Activated B cell treated with CpG ODN at 0.5 μM for 24 hours (primary cell): ENCODE results near the gene SRCAP. TPM values are rescaled to one million over a fixed set of nuclear protein-coding genes. Genes with fewer than 3 reads are reported as not detected.

Experiments used
- ATAC-seq: fragments of 200-7000 bp; cut with Tn5 transposase; one replicate; pipeline ENCODE4 v1.10.0; 2021; ENCODE audit warnings: low read depth, mild to moderate bottlenecking, moderate library complexity
- CTCF ChIA-PET: fragments of 350-600 bp; sonication (Branson Sonifier 250); formaldehyde crosslinking; loops from one replicate; lab custom pipeline; 2021; ENCODE audit warnings: antibody characterized with exemption; lab: Charles Lee
- POLR2A ChIA-PET: fragments of 350-600 bp; sonication (Branson Sonifier 250); formaldehyde crosslinking; loops from one replicate; lab custom pipeline; 2021; ENCODE audit warnings: antibody characterized with exemption; lab: Charles Lee
- DNase-seq: peaks from one replicate; pipeline ENCODE4 v3.0.0; 2022
- H3K27ac Mint-ChIP-seq: one replicate; pipeline ENCODE4 v1.8.0; 2020; ENCODE audit warnings: mixed read lengths
- H3K27me3 Mint-ChIP-seq: one replicate; pipeline ENCODE4 v1.8.0; 2021; ENCODE audit warnings: mixed read lengths
- H3K36me3 Mint-ChIP-seq: one replicate; pipeline ENCODE4 v1.8.0; 2021; ENCODE audit warnings: low read depth, mixed read lengths
- H3K4me1 Mint-ChIP-seq: one replicate; pipeline ENCODE4 v1.8.0; 2021; ENCODE audit warnings: mixed read lengths
- H3K4me3 Mint-ChIP-seq: one replicate; pipeline ENCODE4 v1.8.0; 2020; ENCODE audit warnings: mild to moderate bottlenecking, mixed read lengths
- H3K9me3 Mint-ChIP-seq: one replicate; pipeline ENCODE4 v1.8.0; 2020; ENCODE audit warnings: mixed read lengths
- intact Hi-C: fragments of 100-400 bp; cut with micrococcal nuclease; formaldehyde crosslinking; loops from one replicate; pipeline ENCODE4 v1.15.1; 2024
- total RNA-seq: library from RNA; stranded (reverse); gene quantifications from 2 replicates; pipeline ENCODE4 v1.2.3, GENCODE V29; 2022
- TF ChIP-seq, protein P1 (sequence below): fragments of 200-600 bp; IDR thresholded peaks from one replicate; pipeline ENCODE4 v1.8.0; 2022; ENCODE audit warnings: antibody characterized with exemption, mild to moderate bottlenecking

Gene SRCAP
- total RNA-seq, 1 donor from 2014 or later, result 123 TPM

DNA sequence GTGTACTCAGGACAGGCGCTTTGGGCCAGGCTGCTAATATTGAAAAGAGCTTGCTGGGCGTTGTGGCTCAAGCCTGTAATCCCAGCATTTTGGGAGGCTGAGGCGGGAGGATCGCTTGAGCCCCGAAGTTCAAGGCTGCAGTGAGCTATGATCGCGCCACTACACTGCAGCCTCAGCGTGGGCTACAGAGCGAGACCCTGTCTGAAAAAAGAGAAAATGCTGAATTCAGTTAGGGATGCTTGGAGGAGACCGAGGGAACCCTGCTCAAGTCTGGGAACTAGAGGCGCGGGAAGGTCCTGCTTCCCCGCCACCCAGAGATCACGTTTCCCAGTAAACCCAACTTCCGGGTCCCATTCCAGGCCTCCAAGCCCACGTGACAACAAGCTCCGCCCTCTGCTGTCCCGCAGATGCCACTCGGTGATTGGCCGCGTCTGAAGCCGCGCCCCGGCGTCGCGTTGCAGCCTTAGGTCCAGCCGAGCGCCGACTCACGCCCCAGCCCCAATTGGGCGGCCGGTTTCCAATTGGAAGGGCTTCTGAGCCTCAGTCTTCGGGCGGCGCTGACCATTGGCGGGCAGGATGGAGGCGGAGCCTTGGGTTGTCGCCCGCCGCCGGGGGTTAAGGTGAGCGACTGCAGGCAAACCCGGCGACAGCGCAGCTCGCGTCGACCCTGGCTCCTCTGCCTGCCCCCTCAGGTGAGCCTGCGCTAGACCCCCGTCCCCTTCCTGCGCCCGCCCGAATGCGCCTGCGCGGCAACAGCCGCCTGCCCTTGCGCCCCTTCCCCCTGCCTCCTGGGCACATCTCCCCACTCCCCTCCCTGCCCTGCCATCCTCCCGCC is 49.0 kb downstream of the SRCAP start, which contains the start of gene PHKG2:
Gene PHKG2, plus strand, starts transcription at position 627 of the 835 bp plus-strand sequence. CDS start 396 bp downstream, outside the sequence.
- TF ChIP-seq, protein P1, sequence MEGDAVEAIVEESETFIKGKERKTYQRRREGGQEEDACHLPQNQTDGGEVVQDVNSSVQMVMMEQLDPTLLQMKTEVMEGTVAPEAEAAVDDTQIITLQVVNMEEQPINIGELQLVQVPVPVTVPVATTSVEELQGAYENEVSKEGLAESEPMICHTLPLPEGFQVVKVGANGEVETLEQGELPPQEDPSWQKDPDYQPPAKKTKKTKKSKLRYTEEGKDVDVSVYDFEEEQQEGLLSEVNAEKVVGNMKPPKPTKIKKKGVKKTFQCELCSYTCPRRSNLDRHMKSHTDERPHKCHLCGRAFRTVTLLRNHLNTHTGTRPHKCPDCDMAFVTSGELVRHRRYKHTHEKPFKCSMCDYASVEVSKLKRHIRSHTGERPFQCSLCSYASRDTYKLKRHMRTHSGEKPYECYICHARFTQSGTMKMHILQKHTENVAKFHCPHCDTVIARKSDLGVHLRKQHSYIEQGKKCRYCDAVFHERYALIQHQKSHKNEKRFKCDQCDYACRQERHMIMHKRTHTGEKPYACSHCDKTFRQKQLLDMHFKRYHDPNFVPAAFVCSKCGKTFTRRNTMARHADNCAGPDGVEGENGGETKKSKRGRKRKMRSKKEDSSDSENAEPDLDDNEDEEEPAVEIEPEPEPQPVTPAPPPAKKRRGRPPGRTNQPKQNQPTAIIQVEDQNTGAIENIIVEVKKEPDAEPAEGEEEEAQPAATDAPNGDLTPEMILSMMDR, result no peak
- POLR2A ChIA-PET, result interaction anchor here (0.5 to 2.4 kb wide), 42 partner anchors 12 to 958 kb away, joined by 3 to 19 read pairs (median 4); partner anchors contain the start of genes ARMC5, CFAP119, CORO1A and FUS
- no peaks in the 10 kb centered on the region for H3K27me3 Mint-ChIP-seq
- no peaks in the 10 kb centered on the region for H3K9me3 Mint-ChIP-seq
- H3K4me1 Mint-ChIP-seq, result peaks cover 24% of the 10 kb centered on the region
- peak; percentile 90 for DNase-seq
- intact Hi-C loops, result loop anchor here (1.0 to 5.0 kb wide), 6 partner anchors 14 to 174 kb away; partner anchors contain the start of genes CFAP119, FBRS, PRR14 and RNF40
- H3K4me3 Mint-ChIP-seq, result peak within 1 kb of the TSS; percentile 91
- peak; percentile 98 for ATAC-seq
- H3K36me3 Mint-ChIP-seq, result peaks cover 46% of the 10 kb centered on the region
- H3K27ac Mint-ChIP-seq, result peak within 1 kb of the TSS; percentile 87
- CTCF ChIA-PET, result interaction anchor here (1.5 kb wide), 1 partner anchor 67 kb away, joined by 7 read pairs; no protein-coding TSS in a partner anchor

DNA sequence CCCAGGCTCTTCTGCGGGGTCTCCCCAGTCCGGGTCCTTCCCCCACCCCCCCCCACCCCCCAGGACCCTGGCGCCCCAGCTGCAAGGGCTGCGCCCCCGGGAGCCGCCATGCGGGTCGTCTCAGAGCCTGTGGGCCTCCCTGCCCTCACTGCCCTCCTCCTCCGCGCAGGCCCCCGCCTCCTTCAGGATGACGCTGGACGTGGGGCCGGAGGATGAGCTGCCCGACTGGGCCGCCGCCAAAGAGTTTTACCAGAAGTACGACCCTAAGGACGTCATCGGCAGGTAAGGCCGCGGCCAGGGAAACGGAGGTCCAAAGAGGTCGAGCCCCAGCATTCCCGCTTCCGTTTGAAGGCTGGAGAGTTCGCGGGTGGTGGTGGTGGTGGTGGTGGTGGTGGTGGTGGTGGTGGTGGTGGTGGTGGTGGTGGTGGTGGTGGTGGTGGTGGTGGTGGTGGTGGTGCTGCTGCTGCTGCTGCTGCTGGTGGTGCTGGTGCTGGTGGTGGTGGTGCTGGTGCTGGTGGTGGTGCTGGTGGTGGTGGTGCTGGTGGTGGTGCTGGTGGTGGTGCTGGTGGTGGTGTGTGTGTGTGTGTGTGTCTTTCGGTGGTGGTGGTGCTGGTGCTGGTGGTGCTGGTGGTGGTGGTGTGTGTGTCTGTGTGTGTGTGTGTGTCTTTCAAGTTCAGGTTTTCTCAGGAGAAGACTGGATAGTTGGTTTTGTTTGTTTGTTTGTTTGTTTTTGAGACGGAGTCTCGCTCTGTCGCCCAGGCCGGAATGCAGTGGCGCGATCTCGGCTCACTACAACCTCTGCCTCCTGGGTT is 49.9 kb downstream of the SRCAP start:
- ChIA-PET POLR2A (interaction anchor here (0.6 to 2.4 kb wide), 34 partner anchors 11 to 959 kb away, joined by 3 to 19 read pairs (median 4); partner anchors contain the start of genes ARMC5, CFAP119, KAT8 and KIF22), CTCF (interaction anchor here (1.5 kb wide), 1 partner anchor 66 kb away, joined by 7 read pairs; no protein-coding TSS in a partner anchor)
- peak overlapping the region; percentile 53 for H3K27ac Mint-ChIP-seq
- peaks cover 24% of the 10 kb centered on the region for H3K4me1 Mint-ChIP-seq
- H3K36me3 Mint-ChIP-seq, result peaks cover 45% of the 10 kb centered on the region
- H3K9me3 Mint-ChIP-seq, result no peaks in the 10 kb centered on the region
- DNase-seq, result no peak
- peak overlapping the region; percentile 91 for H3K4me3 Mint-ChIP-seq
- intact Hi-C loops, result loop anchor here (1.0 to 5.0 kb wide), 6 partner anchors 13 to 173 kb away; partner anchors contain the start of genes CFAP119, FBRS, PRR14 and RNF40
- H3K27me3 Mint-ChIP-seq, result no peaks in the 10 kb centered on the region
- peak; percentile 2 for ATAC-seq
- TF ChIP-seq, protein P1, result no peak

DNA sequence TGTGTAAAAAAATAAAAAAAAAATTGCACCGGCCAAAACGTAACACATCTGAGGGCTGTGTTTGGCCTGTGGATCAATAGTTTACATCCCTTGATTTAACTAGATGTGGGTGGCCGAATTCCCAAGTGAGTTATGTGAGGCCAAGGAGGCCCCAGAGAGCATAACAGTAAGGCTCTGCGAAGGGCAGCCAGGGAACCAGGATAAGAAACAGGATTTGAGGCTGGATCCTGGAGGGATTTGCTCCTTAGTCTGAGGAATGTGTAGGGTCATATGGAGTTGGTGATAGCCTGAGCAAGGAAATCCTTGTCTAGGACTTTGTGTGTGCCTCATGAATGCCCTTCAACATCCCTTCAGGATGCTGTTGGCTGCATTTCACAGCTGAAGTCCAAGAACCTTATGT is 51.2 kb downstream of the SRCAP start:
- H3K36me3 Mint-ChIP-seq, result peaks cover 43% of the 10 kb centered on the region
- DNase-seq (no peak), ATAC-seq (no peak)
- intact Hi-C loops, result no loop called here
- ChIA-PET CTCF (no interaction called here), POLR2A (interaction anchor here (0.6 kb wide), 1 partner anchor 1821 kb away, joined by 4 read pairs; no protein-coding TSS in a partner anchor)
- TF ChIP-seq, protein P1, result no peak
- H3K27ac Mint-ChIP-seq, result no peak overlapping the region
- peak overlapping the region; percentile 48 for H3K4me3 Mint-ChIP-seq
- no peaks in the 10 kb centered on the region for H3K9me3 Mint-ChIP-seq
- H3K4me1 Mint-ChIP-seq, result peaks cover 24% of the 10 kb centered on the region
- no peaks in the 10 kb centered on the region for H3K27me3 Mint-ChIP-seq

DNA sequence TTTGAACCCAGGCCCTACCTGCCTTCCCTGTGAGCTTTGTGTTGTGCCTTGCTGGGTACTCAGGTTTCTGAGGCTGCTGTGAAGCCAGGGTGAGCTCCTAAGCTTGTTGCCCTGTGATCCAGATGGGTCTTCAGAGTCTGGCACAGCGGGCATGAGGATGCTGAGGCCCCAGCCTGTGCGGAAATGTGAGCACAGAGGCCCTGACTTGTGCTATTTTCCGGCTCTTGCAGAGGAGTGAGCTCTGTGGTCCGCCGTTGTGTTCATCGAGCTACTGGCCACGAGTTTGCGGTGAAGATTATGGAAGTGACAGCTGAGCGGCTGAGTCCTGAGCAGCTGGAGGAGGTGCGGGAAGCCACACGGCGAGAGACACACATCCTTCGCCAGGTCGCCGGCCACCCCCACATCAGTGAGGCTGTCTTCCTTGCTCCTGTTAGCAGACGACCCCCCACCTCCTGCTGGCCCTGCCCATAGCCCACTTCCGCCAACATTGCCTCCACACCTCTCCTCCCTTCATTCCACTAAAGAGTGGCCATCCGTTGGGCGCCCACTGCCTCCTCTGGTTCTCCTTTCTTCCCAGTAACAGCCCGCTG is 52.0 kb downstream of the SRCAP start:
- ChIA-PET CTCF (no interaction called here), POLR2A (interaction anchor here (0.6 kb wide), 1 partner anchor 1822 kb away, joined by 4 read pairs; no protein-coding TSS in a partner anchor)
- H3K4me1 Mint-ChIP-seq, result peaks cover 24% of the 10 kb centered on the region
- ATAC-seq, result no peak
- intact Hi-C loops, result no loop called here
- H3K36me3 Mint-ChIP-seq, result peaks cover 48% of the 10 kb centered on the region
- no peak overlapping the region for H3K27ac Mint-ChIP-seq
- DNase-seq, result no peak
- H3K27me3 Mint-ChIP-seq, result no peaks in the 10 kb centered on the region
- H3K4me3 Mint-ChIP-seq, result no peak overlapping the region
- no peaks in the 10 kb centered on the region for H3K9me3 Mint-ChIP-seq
- TF ChIP-seq, protein P1, result no peak
